COLO829 (cell line): ENCODE data around the gene C12orf57.
A peak's percentile ranks its signal among the peaks of the same experiment; 100 is the strongest.

Source experiments
- DNase-seq: peaks from one replicate; pipeline ENCODE4 v3.0.0; 2012; ENCODE audit warnings: low spot score

C12orf57 gene

GRCh38 chr12:6917491-6918231 lies 26.2 kb upstream of the C12orf57 start:
- DNase-seq: no peak

DNA sequence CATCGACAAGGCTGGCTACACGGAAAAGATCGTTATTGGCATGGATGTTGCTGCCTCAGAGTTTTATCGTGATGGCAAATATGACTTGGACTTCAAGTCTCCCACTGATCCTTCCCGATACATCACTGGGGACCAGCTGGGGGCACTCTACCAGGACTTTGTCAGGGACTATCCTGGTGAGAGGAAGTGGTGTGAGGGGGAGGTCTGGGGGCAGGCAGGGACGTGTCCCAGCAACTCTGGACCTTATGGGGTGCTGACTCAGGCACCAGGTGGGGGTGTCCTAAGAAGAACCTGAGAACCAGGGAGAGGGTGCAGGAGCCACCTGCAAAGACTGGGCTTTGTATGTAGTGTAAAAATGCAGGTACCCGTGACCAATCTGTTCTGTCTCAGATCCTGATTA lies 24.2 kb upstream of the C12orf57 start:
- no peak for DNase-seq

- no peak for DNase-seq
Measured at GRCh38 chr12:6921539-6921938, 22.3 kb upstream of the C12orf57 start.

DNA sequence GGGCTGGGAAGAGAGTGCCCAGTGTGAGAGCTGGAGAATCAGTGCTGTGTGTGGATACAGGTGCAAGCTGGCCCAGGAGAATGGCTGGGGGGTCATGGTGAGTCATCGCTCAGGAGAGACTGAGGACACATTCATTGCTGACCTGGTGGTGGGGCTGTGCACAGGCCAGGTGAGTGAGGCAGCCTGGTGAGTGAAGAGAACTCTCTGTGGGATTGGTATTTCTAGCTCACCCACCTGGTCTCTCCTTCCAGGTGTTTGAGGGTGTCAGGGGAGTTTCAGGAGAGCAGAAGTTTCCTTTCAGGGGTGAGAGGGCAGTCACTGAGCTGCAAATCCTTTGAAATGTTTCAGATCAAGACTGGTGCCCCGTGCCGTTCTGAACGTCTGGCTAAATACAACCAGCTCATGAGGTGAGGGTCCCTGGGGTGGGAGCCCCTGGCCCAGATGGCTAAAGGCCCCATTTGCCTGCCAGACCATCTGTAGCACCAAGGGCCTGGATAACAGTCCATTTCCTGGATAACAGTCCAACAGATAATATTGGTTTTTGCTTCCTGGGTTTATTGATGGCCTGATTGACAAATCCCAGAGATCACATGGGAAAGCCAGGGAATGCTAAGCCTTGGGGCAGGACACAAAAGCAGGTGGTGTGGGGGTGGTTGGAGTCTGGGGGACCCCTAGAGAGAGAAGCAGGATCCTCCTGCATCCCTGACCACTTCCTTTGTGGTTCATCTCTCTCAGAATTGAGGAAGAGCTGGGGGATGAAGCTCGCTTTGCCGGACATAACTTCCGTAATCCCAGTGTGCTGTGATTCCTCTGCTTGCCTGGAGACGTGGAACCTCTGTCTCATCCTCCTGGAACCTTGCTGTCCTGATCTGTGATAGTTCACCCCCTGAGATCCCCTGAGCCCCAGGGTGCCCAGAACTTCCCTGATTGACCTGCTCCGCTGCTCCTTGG lies 21.6 kb upstream of the C12orf57 start:
- DNase-seq: no peak

- DNase-seq: no peak
Measured at GRCh38 chr12:6923003-6923732, 20.7 kb upstream of the C12orf57 start.

- DNase-seq: no peak
Measured at GRCh38 chr12:6923851-6924250, 20.0 kb upstream of the C12orf57 start.

GRCh38 chr12:6925239-6925539 lies 18.6 kb upstream of the C12orf57 start:
- no peak for DNase-seq

- peak; percentile 87 for DNase-seq
Measured at GRCh38 chr12:6925540-6926279, 18.1 kb upstream of the C12orf57 start.

GRCh38 chr12:6927379-6928021 lies 16.3 kb upstream of the C12orf57 start, which contains the start of gene ATN1:
Gene ATN1 (plus strand): TSS chr12:6927959. CDS start chr12:6934002, 6,043 bp downstream.
- DNase-seq: peak; percentile 45

GRCh38 chr12:6928022-6928702 lies 15.7 kb upstream of the C12orf57 start:
- no peak for DNase-seq

DNA sequence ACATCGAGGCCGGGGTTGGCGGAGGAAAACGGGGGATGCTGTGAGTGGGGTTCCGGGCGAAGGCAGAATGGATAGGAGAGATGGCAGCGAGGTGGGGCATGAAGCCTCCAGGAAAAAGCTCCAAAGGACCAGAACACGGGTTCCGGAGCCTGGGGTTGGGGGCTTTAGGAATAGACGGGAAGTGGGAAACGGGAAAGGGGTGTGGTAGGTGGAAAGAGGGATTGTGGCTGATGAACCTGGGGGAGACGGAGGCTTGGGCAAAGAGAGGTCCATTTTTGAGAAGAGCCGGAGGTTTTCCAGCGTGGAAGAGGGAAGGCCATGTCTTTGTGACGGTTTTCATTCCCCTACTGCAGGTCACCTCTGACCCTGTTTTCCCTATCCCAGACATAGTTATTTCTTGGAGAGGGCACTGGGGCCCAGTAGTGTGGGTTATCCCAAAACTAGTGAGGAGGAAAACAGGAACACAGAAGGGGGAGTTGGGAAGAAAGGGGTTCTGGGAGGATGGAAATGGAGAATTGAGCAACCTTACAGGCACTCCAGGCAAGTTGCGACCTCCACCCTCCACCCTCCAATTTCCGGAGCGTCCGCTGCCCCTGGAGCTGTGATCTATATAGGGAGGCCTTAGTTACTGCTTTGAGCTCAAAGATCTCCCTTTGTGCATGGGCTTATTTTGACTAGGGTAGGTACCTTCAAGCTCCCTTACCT lies 15.0 kb upstream of the C12orf57 start:
- no peak for DNase-seq

DNA sequence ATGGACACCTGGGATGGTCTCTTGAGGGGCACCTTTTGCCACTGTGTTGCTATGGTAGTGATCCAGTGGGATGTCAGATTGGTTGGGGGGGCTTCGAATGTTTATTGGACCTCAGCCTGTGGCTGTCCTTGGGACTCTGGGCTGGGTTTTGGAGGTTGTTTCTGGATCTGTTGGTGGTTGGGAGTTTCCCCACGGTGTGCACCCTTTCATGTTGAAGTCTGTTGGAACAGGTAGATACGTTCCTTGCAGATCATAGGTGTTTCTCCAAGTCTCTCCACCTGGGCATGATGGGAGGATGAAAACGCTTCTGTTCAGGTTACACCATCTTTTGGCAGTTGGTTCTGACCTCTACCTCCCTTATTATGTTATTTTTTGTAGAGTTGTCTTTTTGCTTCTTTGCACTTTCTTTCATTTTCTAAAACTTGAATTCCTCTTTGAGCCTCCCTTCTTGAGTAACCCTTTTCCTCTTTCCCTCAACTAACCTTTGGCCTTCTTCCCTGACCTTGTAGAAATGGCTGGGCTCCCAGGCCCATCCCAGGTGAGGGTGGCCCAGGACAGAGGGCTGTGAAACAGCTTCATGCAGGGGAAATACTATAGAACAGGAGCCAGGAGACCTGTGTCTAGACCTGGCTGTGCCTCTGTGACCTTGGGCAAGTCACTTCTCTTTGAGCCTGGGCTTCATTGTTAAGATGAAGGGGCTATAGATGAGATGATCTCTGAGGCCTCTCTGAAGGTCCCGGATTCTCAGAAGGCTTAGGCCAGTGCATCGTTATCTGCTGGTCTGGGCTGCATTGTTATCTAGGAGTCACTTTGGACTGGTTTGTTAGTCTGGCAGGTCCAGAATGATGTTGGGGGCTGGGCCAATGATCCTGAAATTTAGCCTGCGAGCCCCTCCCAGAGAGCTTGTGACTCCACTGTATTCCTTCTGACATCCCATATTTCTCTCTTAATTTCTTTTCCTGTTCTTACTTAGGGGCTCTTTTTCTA lies 14.1 kb upstream of the C12orf57 start:
- DNase-seq: no peak

GRCh38 chr12:6932766-6933165 lies 11.1 kb upstream of the C12orf57 start:
- DNase-seq: no peak

DNA sequence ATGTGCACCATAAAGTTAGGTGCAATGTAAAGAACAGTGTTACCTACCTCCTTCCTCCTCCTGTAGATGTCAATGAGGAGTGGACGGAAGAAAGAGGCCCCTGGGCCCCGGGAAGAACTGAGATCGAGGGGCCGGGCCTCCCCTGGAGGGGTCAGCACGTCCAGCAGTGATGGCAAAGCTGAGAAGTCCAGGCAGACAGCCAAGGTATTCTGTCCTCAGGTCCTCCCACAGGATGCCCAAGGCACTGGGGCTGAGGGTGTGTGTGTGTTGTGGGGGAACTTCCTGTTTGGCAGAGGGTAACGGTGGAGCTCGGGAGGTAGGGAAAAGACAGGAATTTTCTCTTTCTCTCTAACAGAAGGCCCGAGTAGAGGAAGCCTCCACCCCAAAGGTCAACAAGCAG lies 9.7 kb upstream of the C12orf57 start:
- no peak for DNase-seq

DNA sequence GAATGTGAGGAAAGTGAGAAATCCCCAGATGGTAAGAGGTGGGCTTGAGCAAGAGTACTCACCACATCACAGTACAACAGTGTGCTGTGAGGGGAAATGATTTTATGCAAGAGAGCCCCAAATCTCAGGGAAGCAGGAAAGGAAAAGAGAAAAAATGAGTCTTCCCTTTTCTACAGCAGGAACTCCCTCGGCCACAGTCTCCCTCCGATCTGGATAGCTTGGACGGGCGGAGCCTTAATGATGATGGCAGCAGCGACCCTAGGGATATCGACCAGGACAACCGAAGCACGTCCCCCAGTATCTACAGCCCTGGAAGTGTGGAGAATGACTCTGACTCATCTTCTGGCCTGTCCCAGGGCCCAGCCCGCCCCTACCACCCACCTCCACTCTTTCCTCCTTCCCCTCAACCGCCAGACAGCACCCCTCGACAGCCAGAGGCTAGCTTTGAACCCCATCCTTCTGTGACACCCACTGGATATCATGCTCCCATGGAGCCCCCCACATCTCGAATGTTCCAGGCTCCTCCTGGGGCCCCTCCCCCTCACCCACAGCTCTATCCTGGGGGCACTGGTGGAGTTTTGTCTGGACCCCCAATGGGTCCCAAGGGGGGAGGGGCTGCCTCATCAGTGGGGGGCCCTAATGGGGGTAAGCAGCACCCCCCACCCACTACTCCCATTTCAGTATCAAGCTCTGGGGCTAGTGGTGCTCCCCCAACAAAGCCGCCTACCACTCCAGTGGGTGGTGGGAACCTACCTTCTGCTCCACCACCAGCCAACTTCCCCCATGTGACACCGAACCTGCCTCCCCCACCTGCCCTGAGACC lies 8.2 kb upstream of the C12orf57 start:
- no peak for DNase-seq

- no peak for DNase-seq
Measured at GRCh38 chr12:6936194-6936635, 7.6 kb upstream of the C12orf57 start.

GRCh38 chr12:6936636-6937480 lies 7.0 kb upstream of the C12orf57 start:
- DNase-seq: no peak
